Astrocyte (in vitro differentiated cells and primary cell): Measurements from ENCODE around the gene GSKIP.

Source experiments
- EZH2 ChIP-seq: IDR thresholded peaks from 2 replicates; pipeline ENCODE4 v1.6.1; 2012; ENCODE audit warnings: mild to moderate bottlenecking, low read length, inconsistent platforms; ENCODE audit not compliant: insufficient read depth
- TF ChIP-seq, protein P1 (sequence below): IDR thresholded peaks from 2 replicates; pipeline ENCODE4 v1.5.1; 2011; ENCODE audit warnings: low read depth, mild to moderate bottlenecking, inconsistent platforms, low read length, moderate library complexity; ENCODE audit not compliant: insufficient read depth

DNA sequence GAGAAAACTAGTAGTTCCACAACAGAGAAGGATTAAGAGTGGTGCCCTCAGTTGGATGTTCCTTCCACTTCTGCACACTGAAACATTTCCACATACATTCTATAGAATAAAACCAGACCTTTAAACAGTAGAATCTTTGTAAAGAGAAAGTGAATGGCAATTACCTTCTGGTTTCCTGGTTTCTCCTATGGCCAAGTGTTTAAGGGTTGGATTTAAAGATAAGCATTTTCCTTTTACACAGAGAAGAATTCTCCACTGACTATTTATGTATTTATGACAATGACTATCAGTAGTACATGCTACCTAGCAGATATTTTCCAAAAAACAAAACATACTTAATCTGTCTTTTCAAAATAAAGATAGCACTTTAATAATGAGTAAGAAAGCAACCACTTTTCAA, 3.4 kb upstream of the GSKIP start:
- TF ChIP-seq, protein P1, sequence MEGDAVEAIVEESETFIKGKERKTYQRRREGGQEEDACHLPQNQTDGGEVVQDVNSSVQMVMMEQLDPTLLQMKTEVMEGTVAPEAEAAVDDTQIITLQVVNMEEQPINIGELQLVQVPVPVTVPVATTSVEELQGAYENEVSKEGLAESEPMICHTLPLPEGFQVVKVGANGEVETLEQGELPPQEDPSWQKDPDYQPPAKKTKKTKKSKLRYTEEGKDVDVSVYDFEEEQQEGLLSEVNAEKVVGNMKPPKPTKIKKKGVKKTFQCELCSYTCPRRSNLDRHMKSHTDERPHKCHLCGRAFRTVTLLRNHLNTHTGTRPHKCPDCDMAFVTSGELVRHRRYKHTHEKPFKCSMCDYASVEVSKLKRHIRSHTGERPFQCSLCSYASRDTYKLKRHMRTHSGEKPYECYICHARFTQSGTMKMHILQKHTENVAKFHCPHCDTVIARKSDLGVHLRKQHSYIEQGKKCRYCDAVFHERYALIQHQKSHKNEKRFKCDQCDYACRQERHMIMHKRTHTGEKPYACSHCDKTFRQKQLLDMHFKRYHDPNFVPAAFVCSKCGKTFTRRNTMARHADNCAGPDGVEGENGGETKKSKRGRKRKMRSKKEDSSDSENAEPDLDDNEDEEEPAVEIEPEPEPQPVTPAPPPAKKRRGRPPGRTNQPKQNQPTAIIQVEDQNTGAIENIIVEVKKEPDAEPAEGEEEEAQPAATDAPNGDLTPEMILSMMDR, result no peak
- TF ChIP-seq EZH2, result no peak
